Right ventricle myocardium inferior (tissue), 1 donor: ENCODE measurements around the gene ENPP1. TPM values are rescaled to one million over a fixed set of nuclear protein-coding genes. Genes with fewer than 3 reads are reported as not detected.

Source experiments
- ATAC-seq: fragments of 200-7000 bp; cut with Tn5 transposase; one replicate; pipeline ENCODE4 v1.9.1; 2020; ENCODE audit warnings: mild to moderate bottlenecking, moderate library complexity
- DNase-seq: peaks from one replicate; pipeline ENCODE4 v3.0.0; 2021; ENCODE audit errors: missing footprints
- intact Hi-C: fragments of 100-400 bp; cut with DNase I; formaldehyde crosslinking; loops from one replicate; pipeline ENCODE4 v1.11.0; 2022
- total RNA-seq: library from RNA; stranded (reverse); fragmentation: NEBNext Ultra II Directional; extraction: Animal tissue kit (Norgen Biotek cat#: 25700); gene quantifications from one replicate; pipeline ENCODE4 v1.2.1, GENCODE V29; 2021
- donor health status: DM: no; HTN: yes; CAD: no; lungs with severe emphysema.

The ENPP1 gene
- total RNA-seq, 1 donor from 2014 or later = 1.7 TPM

- ATAC-seq (no peak), DNase-seq (no peak)
- intact Hi-C loops = loop anchor here (5.0 kb wide), 1 partner anchor 131 kb away; no protein-coding TSS in a partner anchor
Measured at GRCh38 chr6:131781687-131782086, 26.1 kb upstream of the ENPP1 start.

DNA sequence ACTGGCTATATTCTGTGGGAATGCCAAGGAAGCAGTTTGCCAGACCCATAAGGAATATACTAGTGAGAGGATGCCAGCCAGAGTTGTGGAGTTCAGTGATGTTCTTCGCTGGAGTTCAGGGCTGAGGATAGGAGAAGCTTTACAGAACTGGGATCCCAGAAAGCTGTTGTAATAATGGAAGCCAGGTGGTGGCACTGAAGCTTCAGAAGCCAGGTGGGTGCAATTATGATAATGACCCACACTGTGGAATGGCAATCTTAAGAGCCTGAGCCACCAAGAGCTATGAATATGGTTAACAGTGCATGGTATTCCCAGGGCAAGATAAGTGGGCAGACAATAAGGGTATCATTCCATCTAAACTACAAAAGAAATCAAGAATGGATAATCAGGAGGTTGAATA lies 25.1 kb upstream of the ENPP1 start:
- intact Hi-C loops = loop anchor here (5.0 kb wide), 1 partner anchor 130 kb away; no protein-coding TSS in a partner anchor
- DNase-seq (no peak), ATAC-seq (no peak)

DNA sequence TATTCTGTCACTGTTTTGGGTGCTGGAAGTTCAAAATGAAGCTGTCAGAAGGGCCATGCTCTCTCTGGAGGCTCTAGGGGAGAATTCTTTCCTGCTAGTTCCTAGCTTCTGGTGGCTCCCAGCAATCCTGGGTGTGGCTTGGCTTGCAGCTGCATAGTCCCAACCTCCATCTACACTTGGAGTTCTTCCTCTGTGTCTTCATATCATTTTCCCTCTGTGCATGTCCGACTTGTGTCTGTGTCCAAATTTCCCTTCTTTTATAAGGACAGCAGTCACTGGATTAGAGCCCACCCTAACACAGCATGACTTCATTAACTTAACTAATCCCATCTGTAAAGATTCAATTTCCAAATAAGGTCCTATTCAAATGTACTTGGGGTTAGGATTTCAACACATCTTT lies 23.3 kb upstream of the ENPP1 start:
- intact Hi-C loops = loop anchor here (5.0 kb wide), 1 partner anchor 128 kb away; no protein-coding TSS in a partner anchor
- no peak for DNase-seq
- peak; percentile 63 for ATAC-seq

GRCh38 chr6:131787079-131787478 lies 20.7 kb upstream of the ENPP1 start:
- DNase-seq = no peak
- intact Hi-C loops = no loop called here
- no peak for ATAC-seq

GRCh38 chr6:131787766-131788712 lies 19.8 kb upstream of the ENPP1 start:
- intact Hi-C loops = no loop called here
- no peak for DNase-seq
- peak; percentile 54 for ATAC-seq

DNA sequence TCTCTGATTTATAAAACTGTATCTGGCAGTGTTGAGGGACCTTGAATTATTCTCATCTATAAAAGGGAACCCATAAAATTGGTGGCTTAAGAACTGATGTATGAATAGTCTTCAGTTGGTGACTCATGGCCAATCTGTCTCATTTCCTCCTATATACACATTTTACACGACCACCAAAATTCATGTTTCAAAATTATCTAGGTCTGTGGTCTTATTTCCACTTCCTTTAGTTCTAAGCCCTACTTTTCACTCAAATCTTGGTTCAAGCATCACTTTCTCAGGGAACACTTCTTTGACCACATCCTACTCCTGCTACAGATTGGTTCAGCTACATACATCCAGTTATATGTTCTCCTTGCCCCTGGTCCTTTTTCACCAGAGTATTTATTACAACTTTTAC lies 18.6 kb upstream of the ENPP1 start:
- ATAC-seq (no peak), DNase-seq (no peak)
- intact Hi-C loops = no loop called here

- no peak for ATAC-seq
- intact Hi-C loops = no loop called here
- DNase-seq = no peak
Measured at GRCh38 chr6:131791476-131791875, 16.3 kb upstream of the ENPP1 start.

GRCh38 chr6:131792091-131792496 lies 15.7 kb upstream of the ENPP1 start:
- intact Hi-C loops = no loop called here
- DNase-seq (no peak), ATAC-seq (no peak)

- no peak for ATAC-seq
Measured at GRCh38 chr6:131795366-131795765, 12.5 kb upstream of the ENPP1 start.

GRCh38 chr6:131802347-131802746 lies 5.5 kb upstream of the ENPP1 start:
- intact Hi-C loops = loop anchor here (10.0 kb wide), 1 partner anchor 108 kb away; no protein-coding TSS in a partner anchor
- DNase-seq = no peak
- no peak for ATAC-seq

More at GRCh38 chr6:131795366-131795765, 12.5 kb upstream of the ENPP1 start:
- DNase-seq = no peak
- intact Hi-C loops = no loop called here

DNA sequence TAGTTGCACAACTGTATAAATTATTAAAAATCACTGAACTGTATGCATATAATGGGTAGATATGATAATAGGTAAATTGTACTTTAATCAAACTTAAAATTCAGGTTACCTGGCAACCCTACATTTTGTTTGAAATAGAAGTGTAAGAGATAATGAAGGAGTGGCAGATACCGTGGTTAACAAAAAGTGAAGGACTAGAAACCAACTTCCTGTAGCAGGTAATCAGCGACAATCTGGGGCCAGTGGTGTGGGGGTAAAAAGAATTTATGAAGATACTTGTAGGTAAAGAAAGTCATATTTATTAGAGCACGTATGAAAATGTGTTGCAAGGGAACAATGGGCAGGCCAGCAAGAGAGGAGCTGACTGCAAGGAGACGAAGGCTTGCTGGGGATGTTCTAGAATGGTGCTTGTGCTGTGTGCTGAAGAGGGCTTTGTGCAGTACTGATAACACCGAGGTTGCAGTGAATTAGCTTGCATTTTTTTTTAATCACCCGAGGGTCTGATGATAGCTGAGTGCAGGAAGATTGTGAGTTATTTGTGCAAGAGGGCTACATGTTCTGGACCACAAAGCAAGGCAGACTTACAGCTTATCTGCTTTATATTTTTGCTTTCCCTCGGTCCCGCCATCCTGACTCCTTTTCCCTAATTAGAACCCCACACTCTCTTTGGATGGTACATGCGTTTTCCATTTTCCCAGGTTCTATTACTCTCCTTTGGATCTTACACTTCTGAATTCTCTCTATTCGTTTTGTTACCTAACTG lies 4.6 kb upstream of the ENPP1 start:
- no peak for ATAC-seq
- no peak for DNase-seq
- intact Hi-C loops = loop anchor here (10.0 kb wide), 1 partner anchor 108 kb away; no protein-coding TSS in a partner anchor

- no peak for ATAC-seq
- intact Hi-C loops = loop anchor here (10.0 kb wide), 1 partner anchor 109 kb away; no protein-coding TSS in a partner anchor
- DNase-seq = no peak
Measured at GRCh38 chr6:131804131-131804530, 3.7 kb upstream of the ENPP1 start.

DNA sequence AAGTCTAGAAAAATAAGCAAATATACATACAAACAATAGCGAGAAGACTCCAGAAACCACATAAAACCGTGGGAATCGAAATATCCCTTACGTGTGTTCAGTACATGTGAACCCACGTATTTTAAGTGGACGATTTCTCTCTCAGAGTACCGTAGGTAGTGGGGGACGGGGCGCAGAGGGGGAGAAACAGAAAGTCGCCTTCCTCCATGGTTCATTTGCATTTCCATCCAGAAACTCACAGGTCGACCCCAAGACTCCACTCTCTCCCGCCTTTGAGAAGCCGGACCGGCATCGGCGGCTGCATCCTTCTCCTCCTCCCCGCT lies 538 bp upstream of the ENPP1 start:
- intact Hi-C loops = loop anchor here (10.0 kb wide), 1 partner anchor 112 kb away; no protein-coding TSS in a partner anchor
- ATAC-seq (no peak), DNase-seq (no peak)

GRCh38 chr6:131808460-131809269 lies 845 bp downstream of the ENPP1 start:
- DNase-seq (no peak), ATAC-seq (no peak)
- intact Hi-C loops = loop anchor here (1.0 to 10.0 kb wide), 2 partner anchors 10 to 114 kb away; no protein-coding TSS in a partner anchor

- ATAC-seq = no peak
- intact Hi-C loops = no loop called here
- DNase-seq = no peak
Measured at GRCh38 chr6:131811500-131811899, 3.7 kb downstream of the ENPP1 start.

DNA sequence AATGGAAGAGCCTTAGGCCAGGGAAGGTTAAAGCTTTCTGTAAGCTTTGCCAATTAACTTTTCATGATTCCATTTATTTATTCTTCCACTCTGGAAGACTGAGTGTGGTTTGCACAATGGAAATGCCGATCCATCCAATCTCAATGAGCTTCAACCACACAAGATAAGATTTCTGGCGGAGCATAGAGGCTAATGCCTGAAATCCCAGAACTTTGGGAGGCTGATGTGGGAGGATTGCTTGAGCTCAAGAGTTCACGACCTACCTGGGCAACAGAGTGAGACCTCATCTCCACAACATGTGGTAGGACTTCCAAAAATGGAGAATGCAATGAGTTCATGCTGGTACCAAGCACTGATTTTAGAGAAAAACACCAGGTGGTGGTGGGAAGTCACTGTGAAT lies 6.2 kb downstream of the ENPP1 start:
- DNase-seq (no peak), ATAC-seq (no peak)
- intact Hi-C loops = no loop called here

GRCh38 chr6:131816869-131817268 lies 9.0 kb downstream of the ENPP1 start:
- intact Hi-C loops = no loop called here
- no peak for ATAC-seq
- no peak for DNase-seq

GRCh38 chr6:131819572-131820124 lies 11.8 kb downstream of the ENPP1 start:
- DNase-seq = no peak
- intact Hi-C loops = no loop called here
- ATAC-seq = peak; percentile 59
